Hematopoietic multipotent progenitor cell treated with erythropoietin and hydrocortisone succinate and interleukin-3 and kit ligand, for 8 days (in vitro differentiated cells): Measurements from ENCODE around the gene STK32C.
"Not testable (repeated sequence)": the region's sequence is repeated elsewhere in the genome, so short reads cannot be mapped to it uniquely, and the experiment has no call there.

ENCODE experiments used
- DNase-seq: peaks from one replicate; pipeline ENCODE4 v3.0.0-alpha.2; 2015

The STK32C gene

DNA sequence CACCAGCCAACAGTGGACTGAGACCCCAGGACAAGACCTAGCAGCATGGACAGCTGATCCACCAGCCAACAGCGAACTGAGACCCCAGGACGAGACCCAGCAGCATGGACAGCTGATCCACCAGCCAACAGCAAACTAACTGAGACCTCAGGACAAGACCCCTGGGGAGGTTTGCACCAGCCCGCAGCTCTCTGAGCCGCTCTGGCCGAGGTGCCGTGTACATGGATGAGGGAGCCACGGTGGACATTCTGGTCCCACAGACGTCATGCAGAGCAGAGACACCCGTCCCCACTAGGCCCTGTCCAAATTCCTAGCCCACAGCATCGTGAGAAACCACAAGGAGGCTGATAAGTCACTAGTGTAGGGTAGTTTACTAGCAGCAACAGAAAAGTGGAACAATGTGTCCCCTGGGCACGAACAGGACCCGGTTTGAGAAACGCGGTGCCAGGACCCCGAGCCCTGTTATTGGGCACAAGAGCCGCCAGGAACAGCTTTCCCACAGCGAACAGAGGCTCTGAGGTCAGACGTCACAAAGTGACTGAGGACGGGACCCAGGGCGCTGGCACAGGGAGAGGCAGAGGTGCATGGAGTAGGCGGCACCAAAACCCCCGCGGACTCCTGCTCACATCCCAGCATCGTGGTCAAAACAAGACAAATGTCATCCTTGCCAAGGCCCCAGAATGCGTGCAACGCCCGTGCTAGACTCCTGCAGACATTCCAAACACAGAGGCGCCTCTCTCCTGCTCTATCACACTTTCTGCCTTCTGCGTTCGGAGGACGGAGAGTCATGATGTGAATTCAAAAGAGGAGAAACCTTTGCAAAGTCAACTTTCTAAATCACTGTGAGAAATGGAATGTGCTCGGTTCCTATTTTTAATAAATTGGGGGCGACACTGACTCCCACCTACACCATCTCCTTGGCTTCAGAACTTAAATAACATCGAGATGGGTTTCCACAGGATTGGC lies 8.1 kb downstream of the STK32C start:
- DNase-seq, result no peak

DNA sequence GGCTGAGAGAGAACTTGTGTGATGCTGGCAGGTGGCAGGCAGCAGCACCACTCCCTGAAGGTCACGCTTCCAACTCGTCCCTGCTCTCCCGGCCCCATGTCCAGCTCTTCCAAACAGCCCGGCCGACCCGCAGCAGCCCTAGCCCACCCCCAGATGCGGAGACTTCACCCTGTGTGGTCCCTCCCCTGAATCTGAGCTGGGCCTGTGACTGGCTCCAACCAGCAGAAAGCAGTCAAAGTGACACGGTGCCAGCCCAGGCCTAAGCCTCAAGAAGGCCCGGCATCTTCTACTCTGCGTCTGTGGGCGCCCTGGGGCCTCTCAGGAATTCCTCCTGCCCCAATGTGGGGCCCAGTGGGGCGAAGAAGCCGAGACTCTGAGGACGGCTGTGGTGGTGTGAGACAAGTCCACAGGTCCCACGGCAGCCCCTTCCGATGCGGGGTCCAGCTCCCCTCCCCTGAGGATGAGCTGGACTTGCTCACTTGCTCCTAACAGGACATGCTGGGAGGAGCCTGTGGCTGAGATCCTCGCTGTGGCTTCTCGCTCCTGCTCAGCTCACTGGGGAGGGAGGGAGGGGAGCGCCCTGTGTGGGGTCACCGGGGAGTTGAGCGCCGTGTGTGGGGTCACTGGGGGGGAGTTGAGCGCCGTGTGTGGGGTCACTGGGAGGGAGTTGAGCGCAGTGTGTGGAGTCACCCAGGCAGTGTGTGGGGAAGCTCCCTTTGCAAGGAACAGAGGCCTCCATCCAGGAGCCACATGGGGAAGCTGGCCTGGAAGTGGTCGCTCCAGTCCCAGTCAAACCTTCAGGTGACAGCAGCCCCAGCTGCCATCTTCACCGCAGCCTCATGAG lies 9.5 kb downstream of the STK32C start:
- no peak for DNase-seq

GRCh38 chr10:132297526-132297925 lies 10.2 kb downstream of the STK32C start:
- no peak for DNase-seq

- DNase-seq, result no peak
These were observed 10.9 kb downstream of the STK32C start for GRCh38 chr10:132296666-132297443.

- DNase-seq, result not testable (repeated sequence)
These were observed 12.3 kb downstream of the STK32C start for GRCh38 chr10:132295481-132295880.

DNA sequence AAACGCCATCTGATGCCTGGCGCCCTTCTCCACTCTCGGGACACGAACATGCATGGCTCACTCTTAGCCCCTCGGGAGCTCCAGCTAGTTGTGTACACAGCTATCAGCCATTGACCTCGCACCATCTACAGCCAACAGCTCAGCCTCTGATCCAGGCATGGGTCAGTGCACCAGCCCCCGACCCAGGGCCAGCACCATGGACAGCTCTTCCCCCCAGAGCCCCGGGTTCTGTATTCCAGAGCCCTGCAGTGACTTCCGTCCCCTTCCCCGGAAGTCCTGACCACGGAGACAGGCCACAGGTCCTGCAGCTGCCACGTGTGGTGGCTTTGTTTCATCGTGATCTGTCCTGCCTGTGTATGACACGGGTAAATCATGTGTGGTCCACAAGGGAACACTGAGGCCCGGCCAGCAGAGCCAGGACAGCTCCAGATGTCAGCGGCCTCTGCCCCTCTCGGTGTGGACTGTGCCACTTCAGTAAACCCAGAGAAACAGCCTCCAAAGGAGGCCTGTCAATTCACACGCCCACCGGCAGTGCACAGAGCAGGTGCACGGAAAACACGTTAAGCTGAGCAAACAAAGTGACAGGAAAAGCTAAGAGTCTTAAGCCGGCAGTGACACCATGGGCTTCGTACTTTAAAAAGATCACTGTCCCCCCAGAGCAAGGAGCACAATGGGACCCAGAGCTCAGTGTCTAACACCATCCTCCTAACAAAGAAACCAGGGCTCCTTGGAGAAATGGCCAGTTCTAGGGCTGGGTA lies 13.0 kb downstream of the STK32C start:
- no peak for DNase-seq

DNA sequence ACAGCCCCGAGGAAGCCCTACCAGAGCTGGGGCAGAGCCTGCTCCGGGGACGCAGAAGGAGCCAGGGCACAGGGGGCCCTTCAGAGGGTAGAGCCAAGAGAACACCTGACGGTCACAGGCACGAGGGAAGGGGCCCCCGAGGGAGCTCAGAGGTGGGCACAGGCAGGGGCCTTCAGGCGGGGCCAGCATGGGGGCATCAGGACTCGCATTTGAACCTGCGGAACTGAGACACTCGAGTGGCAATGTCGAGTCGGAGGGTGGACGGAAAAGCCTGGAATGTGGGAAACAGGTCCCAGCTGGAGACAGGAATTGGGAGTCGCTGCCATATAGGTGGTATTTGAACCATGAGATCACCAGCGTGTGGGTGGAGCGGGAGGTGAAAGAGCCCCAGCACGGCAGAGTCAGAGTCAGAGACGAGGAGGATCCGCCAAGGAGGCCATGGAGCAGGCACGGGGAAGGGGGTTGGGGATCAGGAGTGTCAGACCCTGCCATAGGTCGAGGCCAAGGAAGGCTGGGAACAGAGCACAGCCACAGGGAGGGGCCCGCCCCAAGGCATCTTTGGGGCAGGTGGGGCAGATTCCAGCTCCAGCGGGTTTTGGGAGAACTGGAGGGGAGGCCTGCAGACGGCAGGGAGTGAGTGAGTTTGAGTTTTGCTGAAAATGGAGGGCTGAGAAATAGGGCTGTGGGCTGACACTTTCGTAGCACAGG lies 13.8 kb downstream of the STK32C start:
- DNase-seq, result no peak

GRCh38 chr10:132293201-132293812 lies 14.4 kb downstream of the STK32C start:
- no peak for DNase-seq

- DNase-seq, result no peak
These were observed 15.2 kb downstream of the STK32C start for GRCh38 chr10:132292287-132293200.

DNA sequence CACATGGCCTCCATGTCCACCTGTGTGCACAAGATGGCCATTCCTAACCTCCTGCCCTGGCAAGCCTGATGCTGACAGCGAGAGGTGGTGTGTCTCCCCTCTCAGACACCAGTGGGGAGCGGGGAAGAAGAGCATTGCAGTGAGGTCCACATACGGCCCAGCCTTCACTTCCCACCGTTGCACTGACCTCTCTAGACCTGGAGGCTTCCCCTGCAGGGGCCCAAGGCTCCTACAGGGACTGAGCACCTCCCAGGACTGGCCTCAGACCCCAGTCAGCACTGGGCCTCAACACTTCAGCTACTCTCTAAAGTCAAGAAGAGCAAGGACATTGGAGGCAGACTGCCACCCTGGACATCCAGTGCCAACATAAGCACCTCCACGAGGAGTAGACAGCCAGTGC lies 15.9 kb downstream of the STK32C start:
- no peak for DNase-seq

- DNase-seq, result no peak
These were observed 17.1 kb downstream of the STK32C start for GRCh38 chr10:132290631-132291030.

- no peak for DNase-seq
These were observed 18.3 kb downstream of the STK32C start for GRCh38 chr10:132289439-132289838.

GRCh38 chr10:132283604-132284382 lies 24.0 kb downstream of the STK32C start:
- no peak for DNase-seq

DNA sequence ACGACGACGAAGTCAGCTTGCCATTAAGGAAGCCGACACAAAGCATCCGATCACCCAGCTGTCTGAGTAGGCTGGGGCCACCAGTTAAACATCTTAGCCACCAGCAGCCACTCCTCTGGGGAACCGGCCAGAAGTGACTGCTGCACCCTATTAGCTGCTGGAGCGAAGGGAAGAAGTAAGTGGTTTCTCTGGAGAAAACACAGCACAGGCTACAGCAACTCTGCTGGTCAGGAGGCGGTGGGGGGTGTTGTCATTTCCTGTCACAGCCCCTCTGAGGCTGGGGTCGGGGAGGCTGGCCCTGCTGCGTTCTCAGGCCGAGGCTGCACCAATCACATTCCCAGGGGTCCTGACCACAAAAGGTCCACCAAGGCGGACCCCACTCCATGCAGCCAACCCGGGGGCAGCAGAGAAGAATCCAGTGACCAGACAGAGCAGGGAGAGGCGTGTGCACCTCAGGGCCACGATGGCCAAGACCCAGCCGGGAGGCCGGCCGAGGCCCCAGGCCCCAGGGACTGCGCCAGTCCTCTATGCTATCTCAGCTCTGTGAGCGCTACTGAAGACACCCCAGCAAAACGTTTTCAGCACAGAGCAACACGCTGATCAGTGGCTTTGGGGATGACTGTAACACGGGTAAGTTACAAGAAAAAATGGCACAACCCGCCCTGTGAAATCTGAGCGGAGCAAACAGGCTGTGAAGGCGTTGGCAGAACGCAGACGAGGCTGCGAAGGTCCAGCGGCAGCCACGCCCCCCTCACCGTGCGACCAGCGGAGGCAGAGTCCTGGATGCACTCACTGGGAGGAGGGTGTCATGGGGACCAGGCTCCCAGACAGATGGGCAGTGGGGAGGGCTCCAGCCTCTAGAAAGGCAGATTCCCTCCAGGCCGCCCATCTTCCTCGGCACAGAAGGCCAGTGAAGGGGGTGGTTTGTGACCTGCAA lies 24.8 kb downstream of the STK32C start:
- no peak for DNase-seq

DNA sequence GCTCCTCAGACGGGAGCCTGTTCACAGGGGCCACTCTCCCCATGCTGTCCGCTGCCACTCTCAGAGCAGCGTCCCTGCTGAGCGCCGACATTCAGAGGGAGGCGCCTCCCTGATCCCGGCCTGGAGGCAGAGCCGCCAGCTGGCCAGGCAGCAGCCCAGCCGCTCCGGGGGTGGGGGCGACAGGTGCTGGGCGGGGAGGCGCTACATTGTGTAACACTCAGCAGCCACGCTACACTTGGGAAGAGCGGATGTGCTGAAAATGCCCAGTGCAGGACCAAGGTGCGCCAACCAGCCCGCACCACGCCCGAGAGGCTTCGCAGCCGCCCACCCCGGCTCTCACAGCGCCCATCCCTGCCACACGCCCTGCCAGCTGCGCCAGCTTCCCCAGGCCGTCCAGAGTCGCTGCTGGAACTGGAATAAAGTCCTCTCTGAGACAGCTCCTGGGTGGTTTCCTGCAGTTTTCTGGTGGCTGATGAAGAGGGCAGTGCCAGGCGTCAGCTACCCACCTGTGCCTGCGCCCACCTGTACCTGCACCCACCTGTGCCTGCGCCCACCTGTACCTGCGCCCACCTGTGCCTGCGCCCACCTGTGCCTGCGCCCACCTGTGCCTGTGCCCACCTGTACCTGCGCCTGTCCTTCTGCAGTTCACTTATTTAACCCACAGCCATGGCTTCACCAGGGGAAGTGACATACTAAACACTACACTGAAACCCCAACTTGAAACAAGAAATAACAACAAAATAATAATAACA lies 25.7 kb downstream of the STK32C start:
- no peak for DNase-seq

- DNase-seq, result no peak
These were observed 27.1 kb downstream of the STK32C start for GRCh38 chr10:132280646-132281074.
